IPS DF 4.7 (cell line): ENCODE results near the gene COBL.
"Not testable (repeated sequence)": the region's sequence is repeated elsewhere in the genome, so short reads cannot be mapped to it uniquely, and the experiment has no call there.

Source experiments
- DNase-seq: peaks from one replicate; pipeline ENCODE4 v3.0.0-alpha.2; 2013; ENCODE audit warnings: low spot score; ENCODE audit errors: extremely low read depth

Gene COBL

DNA sequence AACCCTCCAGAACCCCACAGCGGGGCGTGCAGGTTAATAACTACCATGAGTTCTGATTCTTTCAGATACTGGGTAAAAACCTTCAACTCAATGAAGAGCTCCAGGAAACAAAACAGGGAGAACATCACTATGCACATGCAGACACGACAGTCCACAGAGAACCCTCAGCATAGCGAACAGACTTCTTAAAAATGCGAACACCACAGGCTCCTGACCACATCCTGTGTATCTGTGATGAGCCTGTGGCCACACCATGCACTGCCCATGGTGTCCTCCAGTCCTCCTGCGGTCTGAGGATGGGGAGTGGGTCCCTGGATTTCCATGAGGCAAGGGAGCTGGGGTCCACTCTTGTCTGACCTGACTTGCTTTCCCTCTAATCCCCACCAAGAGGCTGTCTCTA lies 107.2 kb downstream of the COBL start:
- no peak for DNase-seq

DNA sequence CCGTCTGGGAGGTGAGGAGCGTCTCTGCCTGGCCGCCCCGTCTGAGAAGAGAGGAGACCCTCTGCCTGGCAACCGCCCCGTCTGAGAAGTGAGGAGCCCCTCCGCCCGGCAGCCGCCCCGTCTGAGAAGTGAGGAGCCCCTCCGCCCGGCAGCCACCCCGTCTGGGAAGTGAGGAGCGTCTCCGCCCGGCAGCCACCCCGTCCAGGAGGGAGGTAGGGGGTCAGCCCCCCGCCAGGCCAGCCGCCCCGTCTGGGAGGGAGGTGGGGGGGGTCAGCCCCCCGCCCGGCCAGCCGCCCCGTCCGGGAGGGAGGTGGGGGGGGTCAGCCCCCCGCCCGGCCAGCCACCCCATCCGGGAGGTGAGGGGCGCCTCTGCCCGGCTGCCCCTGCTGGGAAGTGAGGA lies 108.5 kb downstream of the COBL start:
- DNase-seq, result not testable (repeated sequence)

DNA sequence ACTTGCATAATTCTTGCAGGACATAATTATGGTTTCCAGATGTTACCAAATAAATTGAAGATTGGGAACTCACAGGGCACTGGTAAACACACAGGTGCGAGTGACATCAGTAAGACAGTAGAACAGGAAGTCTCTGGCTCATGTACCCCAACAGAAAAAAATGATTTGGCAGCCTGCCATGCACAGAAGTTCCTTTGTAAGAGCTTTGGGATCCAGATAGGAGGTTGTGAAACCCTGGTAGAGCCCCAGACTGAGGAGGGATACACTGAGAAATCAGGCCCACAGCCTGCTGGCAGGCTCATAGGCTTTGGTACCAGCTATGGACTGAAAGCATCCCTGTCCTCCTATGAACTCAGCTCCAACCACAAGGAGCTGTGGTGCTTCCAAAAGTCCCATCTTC lies 118.0 kb downstream of the COBL start:
- DNase-seq, result no peak

- no peak for DNase-seq
Measured at GRCh38 chr7:51190969-51191368, 125.6 kb downstream of the COBL start.

GRCh38 chr7:51189777-51190176 lies 126.8 kb downstream of the COBL start:
- DNase-seq, result no peak

DNA sequence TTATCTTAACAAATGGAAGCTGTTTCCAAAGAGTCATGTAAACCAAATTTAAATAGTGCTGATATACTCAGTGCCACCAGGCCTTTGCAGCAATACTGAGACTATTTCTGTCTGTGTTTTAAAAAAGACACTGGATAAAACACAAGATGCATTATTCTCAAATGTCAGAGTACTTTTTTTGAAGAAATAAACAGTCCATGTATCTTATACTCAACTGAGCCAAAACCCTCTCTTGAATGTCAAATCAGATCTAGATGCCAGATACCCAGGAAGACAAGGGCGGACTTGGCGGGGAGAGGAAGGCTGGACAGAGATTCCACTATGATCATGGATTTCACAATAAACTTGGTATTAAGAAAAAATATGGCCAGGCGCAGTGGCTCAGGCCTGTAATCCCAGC lies 127.6 kb downstream of the COBL start:
- DNase-seq, result no peak

DNA sequence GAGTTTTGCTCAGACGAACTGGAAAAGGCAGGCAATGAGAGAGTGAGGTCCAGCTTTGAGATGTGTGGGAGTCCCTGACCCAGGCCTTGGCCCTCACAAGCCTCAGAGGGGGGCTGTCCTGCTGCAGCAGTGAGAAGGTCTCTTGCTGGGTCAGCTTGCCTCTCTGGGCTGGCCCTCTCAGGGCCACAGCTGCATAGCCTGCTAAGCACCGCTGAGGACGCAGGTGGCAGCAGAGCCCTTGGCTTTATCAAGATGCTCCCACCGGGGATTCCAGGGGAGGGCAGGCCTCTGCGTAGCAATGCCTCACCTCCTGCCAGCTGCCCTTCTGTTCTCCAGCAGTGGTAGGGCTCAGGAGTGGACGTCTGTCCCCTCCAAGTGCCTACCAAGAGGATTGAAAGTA lies 128.7 kb downstream of the COBL start:
- DNase-seq, result peak; percentile 28

DNA sequence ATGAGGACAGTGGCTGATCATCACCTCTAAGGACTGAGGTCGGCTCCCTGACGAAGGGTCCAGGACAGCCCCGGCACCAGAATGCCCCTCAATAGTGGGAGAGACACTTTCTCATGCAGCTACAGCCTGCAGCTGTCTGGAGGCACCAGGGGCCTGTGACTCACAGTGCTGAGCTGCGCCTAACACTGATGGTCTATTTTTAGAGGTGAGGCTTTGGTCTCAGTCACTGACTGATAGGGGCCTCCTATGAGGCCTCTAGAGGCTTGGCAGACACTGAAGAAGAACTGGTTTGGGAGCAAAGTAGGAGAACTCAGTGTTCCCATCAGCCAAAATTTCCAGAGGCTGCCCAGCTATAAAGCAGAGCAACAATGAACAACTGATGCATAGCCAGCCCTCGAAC lies 130.1 kb downstream of the COBL start:
- DNase-seq, result no peak

GRCh38 chr7:51182636-51183166 lies 133.9 kb downstream of the COBL start:
- no peak for DNase-seq

DNA sequence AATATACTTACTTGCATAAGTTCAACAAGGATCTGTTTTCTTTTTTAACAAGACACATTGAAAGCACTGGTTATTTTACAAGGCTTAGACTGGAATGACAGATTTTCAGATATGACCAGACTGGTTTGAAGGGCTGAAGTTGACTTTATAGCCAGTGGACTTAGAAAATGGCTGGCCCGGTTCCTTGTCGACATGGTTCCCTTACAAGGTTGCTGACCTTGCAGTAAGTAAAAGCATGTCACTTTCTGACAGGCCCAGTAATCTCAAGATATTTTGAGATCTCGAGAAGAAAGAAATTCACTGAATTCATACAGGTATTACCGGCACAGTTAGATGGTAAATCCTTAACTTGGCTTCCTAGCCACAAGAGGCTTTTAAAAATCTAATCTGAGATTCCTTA lies 136.5 kb downstream of the COBL start:
- DNase-seq, result no peak

GRCh38 chr7:51175992-51176388 lies 140.6 kb downstream of the COBL start:
- no peak for DNase-seq

- peak; percentile 49 for DNase-seq
Measured at GRCh38 chr7:51175316-51175991, 141.2 kb downstream of the COBL start.

DNA sequence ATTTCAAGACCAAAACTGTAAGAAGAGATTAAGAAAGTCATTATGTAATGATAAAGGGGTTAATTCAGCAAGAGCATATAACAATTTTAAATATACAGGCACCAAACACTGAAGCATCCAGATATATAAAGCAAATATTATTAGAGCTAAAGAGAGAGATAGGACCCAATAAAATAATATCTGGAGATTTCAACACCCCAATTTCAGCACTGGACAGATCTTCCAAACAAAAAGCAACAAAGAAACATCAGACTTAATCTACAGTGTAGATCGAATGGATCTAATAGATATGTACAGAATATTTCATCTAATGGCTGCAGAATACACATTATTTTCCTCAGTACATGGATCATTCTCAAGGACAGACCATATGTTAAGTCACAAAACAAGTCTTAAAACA lies 151.3 kb downstream of the COBL start:
- no peak for DNase-seq

DNA sequence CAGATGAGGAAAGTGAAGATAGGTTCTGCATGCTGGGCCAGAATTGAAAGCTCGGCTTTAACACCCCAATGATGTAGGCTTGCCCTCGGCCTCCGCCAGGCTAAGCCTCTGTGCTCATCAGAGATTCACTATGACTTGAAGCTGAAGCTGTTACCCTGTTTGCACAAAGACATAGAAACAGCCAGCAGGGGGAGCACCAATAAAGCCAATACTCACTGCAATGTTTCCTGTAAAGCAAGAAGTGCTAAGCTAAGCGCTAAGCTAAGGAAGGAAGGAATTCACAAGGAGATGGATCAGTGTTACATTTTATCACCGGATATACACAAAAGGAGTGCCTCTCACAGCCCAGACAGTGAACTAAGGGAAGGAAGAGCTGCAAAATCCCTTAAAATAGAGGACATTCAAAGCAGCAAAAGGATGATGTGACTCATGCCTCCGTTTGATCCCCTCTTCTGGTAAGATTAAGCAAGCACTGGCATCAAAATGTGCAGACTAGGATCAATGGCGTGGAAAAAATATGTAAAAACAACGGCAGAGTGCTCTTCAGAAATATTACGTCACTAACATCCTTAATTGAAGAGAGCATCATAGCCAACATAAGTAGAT lies 153.8 kb downstream of the COBL start:
- DNase-seq, result peak; percentile 95

GRCh38 chr7:51161937-51162336 lies 154.7 kb downstream of the COBL start:
- no peak for DNase-seq

GRCh38 chr7:51160990-51161615 lies 155.5 kb downstream of the COBL start:
- DNase-seq, result no peak

DNA sequence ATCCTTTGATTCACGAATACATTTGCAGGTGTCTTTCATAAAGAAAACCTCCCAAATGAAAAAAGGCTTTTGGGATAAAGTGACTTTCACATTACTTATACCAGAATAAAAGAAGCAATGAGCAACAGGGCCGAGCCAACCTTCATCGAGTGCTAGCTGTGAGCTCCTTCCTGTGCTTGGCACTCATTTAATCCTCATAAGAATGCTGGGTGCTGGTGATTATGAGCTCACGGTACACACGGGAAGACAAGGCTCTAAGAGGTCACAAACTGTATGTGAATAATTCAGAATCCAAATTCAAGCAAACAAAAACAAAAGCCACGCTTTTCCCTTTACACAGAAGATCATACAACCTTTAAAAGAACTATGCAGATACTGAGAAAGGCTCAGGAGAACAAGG lies 156.2 kb downstream of the COBL start:
- DNase-seq, result no peak

DNA sequence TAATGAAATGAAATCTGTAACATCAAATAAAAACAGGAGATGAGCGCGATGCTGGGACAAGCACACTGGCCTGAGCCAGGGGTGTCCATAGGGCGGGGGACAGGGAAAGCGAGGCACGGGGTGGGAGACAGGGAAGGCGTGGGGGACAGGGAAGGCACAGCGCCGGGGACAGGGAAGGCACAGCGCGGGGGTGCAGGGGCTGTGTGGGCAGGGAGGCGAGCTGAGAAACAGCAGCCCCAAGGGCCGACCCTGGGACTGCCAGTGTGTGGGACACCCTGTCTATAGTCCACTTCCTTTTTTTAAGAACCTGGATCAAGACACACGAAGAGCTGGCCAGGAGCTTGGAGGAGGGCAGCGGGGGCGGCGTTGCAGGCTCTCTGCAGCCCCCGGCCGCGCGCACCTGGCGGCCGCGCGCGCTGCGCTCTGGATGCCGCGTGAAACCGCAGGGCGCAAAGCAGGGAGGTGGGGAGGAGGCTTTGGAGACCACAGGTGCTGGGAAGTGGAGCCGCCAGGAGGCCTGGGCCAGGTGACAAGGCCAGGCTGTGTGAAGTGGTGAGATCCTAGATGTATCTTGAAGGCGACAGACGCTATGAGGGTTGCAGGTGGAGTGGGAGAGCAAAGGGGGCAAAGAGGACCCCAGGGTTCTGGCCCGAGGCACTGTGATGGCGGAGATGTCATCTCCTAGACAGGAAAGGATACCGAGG lies 157.7 kb downstream of the COBL start:
- no peak for DNase-seq

GRCh38 chr7:51158211-51158610 lies 158.4 kb downstream of the COBL start:
- DNase-seq, result no peak

GRCh38 chr7:51154201-51154600 lies 162.4 kb downstream of the COBL start:
- no peak for DNase-seq

GRCh38 chr7:51152706-51153200 lies 163.9 kb downstream of the COBL start:
- no peak for DNase-seq

GRCh38 chr7:51151455-51151854 lies 165.2 kb downstream of the COBL start:
- DNase-seq, result no peak
